HG02981 (cell line): ENCODE data around the gene TBC1D25.

Source experiments
- ATAC-seq: cut with Tn5 transposase; IDR thresholded peaks from one replicate; pipeline ENCODE4 v1.9.1; 2021; ENCODE audit warnings: mild to moderate bottlenecking, moderate library complexity; ENCODE audit not compliant: unreplicated experiment

The TBC1D25 gene

GRCh38 chrX:48559636-48560035, 20.1 kb downstream of the TBC1D25 start:
- ATAC-seq, result no peak

GRCh38 chrX:48560056-48560455, 20.5 kb downstream of the TBC1D25 start:
- ATAC-seq, result no peak

- ATAC-seq, result no peak
These were observed 21.2 kb downstream of the TBC1D25 start for GRCh38 chrX:48560681-48561080.

DNA sequence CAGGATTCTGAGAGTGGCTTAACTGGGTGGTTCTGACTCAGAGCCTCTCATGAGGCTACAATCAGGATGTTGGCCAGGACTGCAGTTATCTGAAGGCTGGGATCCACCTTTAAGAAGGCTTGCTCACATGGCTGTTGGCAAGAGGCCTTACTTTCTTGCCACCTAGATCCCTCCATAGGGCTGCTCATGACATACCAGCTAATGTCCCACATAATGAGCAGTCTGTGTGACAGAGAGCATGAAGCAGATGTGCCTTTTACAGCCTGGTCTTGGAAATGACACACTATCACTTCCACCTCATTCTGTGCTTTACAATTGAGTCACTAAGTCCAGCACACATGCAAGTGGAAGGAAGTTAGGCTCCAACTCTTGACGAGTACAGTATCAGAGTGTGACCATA, 30.4 kb downstream of the TBC1D25 start:
- ATAC-seq, result peak; percentile 45

DNA sequence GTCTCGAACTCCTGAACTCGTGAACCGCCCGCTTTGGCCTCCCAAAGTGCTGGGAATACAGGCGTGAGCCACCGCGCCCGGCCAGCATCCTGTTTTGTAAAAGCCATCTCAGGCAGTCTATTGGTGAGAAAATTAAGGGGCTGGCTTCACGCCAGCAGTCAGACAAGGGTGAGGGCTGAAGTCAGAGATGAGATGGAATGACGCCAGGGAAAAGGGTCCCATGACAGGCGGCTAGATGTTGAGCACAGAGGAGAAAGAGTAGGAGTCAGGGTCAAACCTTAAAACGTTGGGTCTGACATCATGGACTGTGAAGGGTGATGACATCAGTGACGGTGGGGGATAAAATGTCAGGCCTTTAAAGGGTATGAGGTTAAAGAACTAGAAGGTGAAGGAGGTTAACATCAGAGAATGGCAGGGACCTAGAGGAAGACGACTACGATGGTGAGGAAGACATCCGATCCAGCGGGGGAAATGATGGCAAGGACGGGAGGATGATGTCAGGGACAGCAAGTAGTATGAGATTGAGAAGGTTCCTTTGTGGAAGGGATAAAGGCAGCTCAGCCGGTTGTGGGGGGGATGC, 34.3 kb downstream of the TBC1D25 start:
- ATAC-seq, result peak; percentile 13

GRCh38 chrX:48574270-48575266, 35.1 kb downstream of the TBC1D25 start, which contains the start of gene RBM3:
Gene RBM3, plus strand, starts transcription at chrX:48574484. Its CDS starts 697 bp downstream, at chrX:48575181.
- ATAC-seq, result peak; percentile 78

GRCh38 chrX:48575642-48576041, 36.1 kb downstream of the TBC1D25 start:
- no peak for ATAC-seq

- no peak for ATAC-seq
These were observed 36.6 kb downstream of the TBC1D25 start for GRCh38 chrX:48576108-48576507.

DNA sequence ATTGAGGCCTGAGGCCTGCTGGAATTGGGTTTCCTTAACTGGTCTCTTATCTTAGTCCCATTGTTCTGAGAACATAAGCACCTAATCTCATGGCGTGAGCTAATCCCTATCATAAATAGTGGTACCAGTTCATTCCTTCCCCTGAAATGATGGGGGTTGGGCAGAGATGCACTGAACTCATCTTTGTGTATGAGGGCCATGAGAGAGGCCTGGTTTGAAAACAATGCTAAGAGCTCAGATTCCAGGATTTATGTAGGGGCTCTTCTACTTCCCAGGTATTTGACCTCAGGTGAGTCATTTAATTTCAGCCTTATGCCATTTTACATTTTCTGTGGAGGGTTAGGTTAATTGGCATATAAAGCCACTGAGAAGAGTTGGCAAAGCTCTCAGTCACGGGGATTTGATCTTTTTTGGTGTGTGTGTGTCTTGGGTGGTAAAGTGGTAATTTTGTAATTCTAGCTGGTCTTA, 39.2 kb downstream of the TBC1D25 start:
- ATAC-seq, result no peak

DNA sequence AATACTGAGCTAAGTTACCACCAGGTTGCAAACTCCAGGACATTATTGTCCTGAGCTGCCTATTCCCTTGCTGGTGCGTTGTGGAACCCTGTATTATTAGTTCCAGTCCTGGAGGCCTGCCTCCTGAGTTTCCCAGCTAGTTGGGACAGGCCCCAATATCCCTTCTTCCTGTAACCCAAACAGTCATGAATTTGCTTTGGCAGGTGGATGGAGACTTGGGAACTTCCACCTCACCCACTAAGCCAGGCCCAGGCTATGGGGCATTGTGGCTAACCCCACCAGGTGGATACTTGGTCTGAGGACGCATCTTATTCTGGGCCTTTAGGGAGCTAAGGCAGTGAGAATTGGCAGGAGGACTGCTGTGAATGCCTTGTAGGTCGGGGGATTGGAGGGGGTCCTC, 39.7 kb downstream of the TBC1D25 start:
- no peak for ATAC-seq

DNA sequence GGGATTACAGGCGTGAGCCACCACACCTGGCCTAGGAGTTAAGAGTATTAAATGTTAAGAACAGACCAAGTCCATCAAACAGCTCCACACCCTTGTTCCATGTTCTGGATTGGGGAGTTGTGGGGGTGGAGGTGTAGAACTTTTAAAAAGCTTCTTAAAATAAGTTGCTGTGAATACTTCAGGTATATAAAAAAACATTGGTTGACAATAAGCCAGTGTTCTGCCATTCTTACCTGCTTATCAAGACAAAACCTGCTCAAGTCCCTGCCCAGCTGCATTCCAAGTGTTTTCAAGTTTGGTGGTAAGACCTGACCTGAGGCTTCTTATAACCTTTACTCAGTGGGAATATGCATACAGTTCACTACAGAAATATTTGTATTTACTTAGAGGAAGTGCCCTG, 41.1 kb downstream of the TBC1D25 start:
- no peak for ATAC-seq

DNA sequence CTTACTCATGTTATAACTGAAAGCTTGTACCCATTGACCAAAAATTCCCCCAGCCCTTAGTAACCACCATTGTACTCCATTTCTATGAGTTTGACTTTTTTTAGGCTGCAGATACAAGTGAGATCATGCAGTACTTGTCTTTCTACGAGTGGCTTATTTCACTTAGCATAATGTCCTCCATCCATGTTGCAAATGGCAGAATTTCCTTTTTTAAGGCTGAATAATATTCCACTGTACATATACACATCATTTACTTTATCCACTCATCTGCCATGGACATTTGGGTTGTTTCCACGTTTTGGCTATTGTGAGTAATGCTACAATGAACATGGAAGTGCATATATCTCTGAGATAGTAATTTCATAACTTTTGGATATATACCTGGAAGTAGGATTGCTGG, 45.2 kb downstream of the TBC1D25 start:
- ATAC-seq, result no peak

GRCh38 chrX:48589482-48590162, 50.1 kb downstream of the TBC1D25 start:
- ATAC-seq, result no peak

- no peak for ATAC-seq
These were observed 50.9 kb downstream of the TBC1D25 start for GRCh38 chrX:48590203-48591103.

DNA sequence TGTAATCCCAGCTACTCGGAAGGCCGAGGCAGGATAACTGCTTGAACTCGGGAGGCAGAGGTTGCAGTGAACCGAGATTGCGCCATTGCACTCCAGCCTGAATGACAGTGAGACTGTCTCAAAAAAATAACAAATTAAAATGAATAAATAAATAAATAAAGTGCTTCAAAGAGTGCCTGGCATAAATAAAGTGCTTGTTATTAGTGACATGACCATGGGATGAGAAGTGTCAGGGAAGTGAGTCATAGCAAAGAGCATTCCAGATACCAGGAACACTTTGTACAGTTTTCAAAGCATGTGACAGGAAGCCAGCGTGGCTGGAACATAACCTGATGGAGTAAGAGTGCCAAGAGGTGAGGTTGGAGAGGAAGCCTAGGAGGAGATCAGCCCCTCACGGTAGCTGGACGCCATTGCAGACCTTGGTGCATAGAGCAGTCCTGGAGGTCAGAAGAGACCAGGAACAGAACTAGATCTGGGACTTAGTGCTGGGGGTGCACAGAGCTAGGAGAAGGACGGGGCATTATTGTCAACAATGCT, 51.8 kb downstream of the TBC1D25 start:
- no peak for ATAC-seq

DNA sequence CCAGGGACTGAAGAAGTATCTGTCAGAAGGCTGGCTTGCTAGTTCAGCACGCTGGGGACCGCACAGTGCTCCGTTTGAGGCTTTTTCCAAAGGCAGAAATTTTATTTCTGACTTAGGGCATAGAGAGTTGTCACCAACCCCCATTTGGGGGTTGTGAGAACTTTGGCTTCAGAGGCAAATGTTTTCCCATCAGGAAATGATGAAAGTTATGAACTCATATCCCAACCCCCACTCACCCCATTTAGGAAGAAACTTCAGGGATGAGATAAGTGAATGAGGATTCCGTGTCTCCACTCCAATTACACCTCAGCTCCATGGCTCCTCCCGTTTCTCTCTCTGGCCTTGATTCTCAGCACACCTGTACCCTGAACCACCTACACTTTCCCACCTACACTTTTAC, 53.5 kb downstream of the TBC1D25 start:
- ATAC-seq, result no peak

- no peak for ATAC-seq
These were observed 56.4 kb downstream of the TBC1D25 start for GRCh38 chrX:48595929-48596328.

- ATAC-seq, result peak; percentile 73
These were observed 58.1 kb downstream of the TBC1D25 start, which contains the start of gene WDR13 for GRCh38 chrX:48597353-48598264. Gene WDR13, plus strand, starts transcription at chrX:48597492. Its CDS starts 505 bp downstream, at chrX:48597997.

DNA sequence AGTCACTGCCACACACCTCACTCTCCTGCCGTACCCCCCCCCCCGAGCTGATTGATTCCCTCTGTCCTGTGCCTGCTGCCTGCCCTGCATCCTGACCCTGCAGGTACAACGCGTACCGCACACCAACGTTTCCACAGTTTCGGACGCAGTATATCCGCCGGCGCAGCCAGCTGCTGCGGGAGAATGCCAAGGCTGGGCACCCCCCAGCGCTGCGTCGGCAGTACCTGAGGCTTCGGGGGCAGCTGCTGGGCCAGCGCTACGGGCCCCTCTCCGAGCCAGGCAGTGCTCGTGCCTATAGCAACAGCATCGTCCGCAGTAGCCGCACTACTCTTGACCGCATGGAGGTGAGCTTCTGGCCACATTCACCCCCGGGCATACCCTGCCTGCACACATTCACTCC, 59.1 kb downstream of the TBC1D25 start:
- ATAC-seq, result no peak
